HG03460 (cell line): ENCODE data around the gene RNPS1.
"Not testable (repeated sequence)": the region's sequence is repeated elsewhere in the genome, so short reads cannot be mapped to it uniquely, and the experiment has no call there.

Experiments
- ATAC-seq: cut with Tn5 transposase; IDR thresholded peaks from one replicate; pipeline ENCODE4 v1.9.1; 2021; ENCODE audit not compliant: unreplicated experiment

RNPS1 gene

GRCh38 chr16:2282866-2283555 is 15.1 kb upstream of the RNPS1 start:
- no peak for ATAC-seq

DNA sequence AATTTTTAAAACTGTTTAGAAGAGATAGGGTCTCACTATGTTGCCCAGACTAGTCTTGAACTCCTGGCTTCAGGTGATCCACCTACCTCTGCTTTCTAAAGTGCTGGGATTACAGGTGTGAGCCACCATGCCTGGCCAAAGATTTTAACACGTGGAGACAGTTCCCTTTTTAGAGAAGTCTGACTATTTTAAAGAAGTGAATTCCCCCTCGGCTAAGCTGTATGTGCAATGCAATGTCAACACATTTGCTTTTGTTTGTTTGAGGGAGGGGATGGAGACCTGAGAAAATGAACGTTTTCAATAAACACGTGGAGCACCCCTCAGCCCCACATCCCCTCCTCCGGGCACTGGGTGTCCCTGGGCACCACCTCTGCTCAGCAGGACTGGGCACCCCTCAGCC is 14.3 kb upstream of the RNPS1 start:
- no peak for ATAC-seq

DNA sequence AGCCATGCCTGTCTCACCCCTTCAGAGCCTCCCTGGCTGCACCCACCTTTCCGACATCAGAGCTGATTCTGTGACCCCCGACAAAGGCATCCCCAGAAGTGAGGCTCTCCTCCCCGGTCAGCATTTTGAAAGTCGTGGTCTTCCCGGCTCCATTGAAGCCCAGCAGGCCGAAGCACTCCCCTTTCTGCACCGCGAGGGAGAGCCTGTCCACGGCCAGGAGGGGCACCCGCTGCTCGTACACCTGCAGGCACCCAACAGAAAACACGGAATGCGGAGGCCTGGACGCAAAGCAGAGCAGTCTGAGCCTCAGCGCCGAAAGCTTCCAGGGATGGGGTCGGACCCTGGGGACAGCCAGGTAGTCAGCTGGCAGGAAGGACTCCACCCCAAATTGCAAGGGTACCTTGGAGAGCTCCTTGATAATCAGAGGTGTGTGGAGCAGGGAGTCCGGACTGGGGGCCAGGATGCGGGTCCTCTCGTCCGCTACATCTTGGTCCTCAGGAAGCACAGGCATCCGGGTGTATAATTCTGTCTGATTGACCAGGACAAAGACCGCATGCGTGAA is 13.1 kb upstream of the RNPS1 start:
- ATAC-seq: no peak

GRCh38 chr16:2280461-2280860 is 12.5 kb upstream of the RNPS1 start:
- ATAC-seq: no peak

- no peak for ATAC-seq
Observed at GRCh38 chr16:2278956-2279800, 11.3 kb upstream of the RNPS1 start.

- ATAC-seq: no peak
Observed at GRCh38 chr16:2278272-2278608, 10.3 kb upstream of the RNPS1 start.

DNA sequence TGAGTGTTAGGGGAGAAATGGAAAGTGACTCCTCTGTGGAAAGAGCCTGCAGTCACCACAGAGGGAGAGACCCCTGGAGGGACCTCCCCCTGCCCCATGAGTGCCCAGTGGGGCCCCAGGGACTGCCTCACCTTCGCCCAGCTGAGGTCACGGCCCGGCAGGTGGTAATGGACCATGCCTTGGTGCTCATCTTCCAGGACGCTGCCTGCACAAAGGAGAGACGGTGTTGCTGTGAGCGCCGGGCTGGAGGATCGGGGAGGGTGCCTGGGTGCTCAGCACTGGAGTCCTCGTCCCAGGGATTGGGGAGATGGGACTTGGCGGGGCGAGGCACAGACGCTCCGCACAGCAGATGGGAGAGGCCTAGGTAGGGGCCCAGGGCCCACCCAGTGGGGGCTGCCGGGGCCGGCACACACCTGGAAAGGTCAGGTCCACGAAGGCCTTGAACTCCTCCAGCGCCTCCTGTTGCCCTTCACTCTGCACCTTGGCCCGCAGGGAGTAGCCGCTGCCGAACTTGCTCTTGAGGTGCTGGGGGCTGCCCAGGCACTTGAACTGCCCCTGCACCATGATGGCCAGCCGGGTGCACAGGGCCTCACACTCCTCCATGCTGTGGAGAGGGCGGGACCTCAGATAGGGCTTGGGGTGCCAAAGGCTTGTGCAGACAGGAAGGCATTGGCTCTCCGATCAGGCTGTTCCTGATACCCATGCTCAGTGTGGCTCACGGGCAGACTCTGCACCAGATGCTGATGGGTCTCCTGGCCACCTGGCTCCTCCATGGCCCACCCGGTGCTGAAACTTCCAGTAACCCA is 9.7 kb upstream of the RNPS1 start:
- no peak for ATAC-seq

GRCh38 chr16:2276368-2277195 is 8.7 kb upstream of the RNPS1 start:
- ATAC-seq: no peak

DNA sequence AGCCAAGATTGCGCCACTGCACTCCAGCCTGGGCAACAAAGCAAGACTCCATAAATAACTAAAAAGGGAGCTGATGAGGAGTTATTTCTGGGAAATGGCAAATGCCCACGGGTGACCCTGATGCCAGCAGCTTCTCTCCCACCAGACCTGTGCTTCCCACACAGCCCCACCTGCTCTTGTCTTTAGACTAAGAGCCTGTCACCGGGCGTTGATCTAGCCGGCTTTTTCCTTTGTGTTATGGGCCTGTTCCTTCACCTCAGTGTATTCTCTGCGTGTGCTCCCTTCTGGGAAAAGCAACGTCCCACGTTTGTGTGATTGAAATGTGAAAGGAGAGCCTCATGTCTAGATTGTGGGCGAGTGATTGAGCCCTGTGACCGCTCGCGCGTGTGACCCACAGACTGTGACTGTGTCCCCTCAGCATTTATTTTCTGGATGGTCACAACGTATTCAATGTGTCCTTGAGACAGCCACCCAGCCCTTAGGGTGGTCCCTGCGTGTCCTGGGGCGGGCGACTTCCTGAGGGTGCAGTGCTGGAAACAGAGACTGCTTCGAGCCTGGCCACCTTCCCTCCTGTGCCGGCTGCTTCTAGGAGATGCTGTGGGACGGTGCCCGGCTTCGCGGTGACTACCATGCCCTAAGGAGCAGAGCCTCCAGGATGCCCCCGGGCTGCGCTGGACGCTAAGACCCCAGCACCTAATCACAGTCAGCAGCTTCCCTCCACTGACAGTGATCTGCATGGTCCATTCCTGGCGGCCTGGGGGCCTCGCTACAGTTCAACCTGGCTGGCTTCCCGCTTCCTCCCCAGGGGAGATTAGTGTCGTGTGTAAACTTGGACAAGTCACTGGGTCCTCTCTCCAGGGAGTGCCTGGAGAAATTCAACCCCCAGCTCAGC is 7.8 kb upstream of the RNPS1 start:
- ATAC-seq: no peak

DNA sequence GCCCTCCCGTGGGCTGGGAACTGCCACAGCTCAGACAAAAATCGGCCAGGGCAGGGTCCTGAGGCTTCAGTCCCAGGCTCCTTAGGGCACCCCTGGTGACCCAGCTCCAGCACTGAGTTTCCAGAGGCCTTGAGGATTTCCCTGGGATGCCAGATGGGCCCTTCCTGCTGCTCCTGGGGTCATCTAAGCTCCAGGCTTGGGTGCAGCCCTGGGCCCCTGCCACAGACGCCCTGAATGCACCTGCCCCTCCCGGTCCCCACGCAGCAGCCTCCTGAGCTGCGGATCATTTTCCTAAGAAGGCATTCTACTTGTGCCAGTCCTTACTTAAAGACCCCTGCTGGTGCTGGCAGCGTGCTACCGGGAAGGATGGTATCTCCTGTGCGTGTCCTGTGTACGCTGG is 6.0 kb upstream of the RNPS1 start:
- no peak for ATAC-seq

- no peak for ATAC-seq
Observed at GRCh38 chr16:2273484-2273883, 5.6 kb upstream of the RNPS1 start.

DNA sequence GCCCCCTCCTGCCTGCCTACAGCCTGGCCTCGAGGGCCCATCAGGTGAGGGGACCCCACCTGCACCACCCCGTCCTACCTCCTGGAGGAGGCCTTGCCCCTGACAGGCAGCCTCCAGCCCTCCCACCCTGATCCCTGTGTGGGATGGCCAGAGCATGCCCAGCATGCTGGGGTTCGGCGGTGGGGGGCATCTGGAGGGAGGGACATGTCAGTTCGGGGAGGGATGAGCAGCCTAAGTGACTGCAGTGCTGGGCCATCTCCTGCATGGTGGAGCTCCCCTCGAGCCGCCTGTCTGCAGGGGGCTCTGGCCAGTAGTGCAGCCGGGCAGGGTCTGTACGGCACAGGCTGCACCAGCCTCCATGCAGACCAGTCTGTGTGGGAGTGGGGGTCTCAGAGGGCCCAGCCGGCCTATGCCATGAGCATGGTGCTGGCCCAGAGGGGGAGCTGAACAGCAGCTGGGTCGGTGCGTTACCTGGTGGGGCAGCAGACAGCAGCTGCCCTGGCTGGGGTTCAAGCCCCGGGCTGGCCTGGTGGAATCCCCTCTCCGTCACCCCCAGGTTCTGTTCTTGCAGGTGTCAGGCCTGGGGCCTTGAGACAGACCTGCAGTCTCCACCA is 4.0 kb upstream of the RNPS1 start:
- ATAC-seq: no peak

DNA sequence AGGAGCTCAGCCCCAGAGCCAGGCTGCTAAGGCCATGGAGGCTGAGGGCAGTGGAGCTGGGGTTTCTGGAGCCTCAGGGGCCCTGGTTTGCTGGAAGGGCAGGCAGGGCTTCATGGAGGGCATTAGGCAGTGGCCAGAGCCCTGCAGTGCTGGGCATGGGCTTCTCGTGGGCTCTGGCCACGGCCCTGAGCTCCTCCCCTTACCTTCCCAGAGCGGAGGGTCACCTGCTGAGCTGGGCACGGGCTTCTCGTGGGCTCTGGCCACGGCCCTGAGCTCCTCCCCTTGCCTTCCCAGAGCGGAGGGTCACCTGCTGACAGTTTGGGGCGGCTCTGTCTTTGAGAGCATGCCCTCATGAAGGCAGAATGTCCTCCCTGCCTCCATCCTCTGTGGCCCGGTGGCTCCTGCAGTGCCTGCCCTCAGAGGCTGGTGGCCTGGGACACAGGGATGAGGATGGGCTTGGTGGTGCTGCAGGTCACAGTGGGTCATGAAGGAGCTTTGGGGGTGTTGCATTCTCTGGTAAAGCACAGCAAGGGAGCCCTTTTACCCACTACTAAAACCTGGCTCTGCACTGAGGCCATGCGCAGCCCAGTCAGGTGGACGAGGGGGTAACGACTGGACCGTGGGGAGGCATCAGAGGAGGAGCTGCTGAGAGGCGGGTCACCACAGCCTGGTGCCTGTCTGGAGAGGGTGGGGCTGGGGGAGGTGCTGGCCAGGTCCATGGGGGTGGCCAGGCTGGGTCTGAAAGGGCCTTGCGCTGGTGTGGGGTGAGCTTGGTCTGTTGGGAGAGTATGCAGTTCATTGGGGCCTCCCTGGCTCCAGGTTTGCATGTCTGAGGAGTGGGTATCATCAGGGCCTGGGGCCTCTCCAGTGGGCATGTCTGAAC is 2.9 kb upstream of the RNPS1 start:
- ATAC-seq: no peak

- ATAC-seq: no peak
Observed at GRCh38 chr16:2270070-2270462, 2.1 kb upstream of the RNPS1 start.

GRCh38 chr16:2267505-2267912 is 417 bp downstream of the RNPS1 start:
- ATAC-seq: peak; percentile 57

GRCh38 chr16:2266887-2267286 is 1.0 kb downstream of the RNPS1 start:
- not testable (repeated sequence) for ATAC-seq

DNA sequence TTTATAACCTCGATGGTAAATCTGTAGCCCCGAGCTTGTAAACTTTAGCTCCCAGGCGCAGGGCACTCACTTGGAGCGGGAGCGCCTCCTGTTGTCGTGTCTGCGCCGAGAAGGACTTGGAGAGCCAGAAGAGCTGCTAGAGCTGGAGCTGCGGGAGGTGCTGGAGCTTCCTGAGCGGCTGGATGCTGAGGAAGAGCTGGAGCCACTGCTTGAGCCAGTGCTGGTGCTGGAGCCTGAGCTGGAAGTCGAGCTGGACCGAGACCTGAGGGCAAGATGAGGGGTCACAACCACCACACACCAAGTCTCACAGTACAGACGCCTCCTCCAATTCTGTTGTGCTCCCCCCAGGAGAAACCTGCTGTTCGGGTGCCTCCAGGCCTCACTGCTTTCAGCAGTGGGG is 4.9 kb downstream of the RNPS1 start:
- not testable (repeated sequence) for ATAC-seq

DNA sequence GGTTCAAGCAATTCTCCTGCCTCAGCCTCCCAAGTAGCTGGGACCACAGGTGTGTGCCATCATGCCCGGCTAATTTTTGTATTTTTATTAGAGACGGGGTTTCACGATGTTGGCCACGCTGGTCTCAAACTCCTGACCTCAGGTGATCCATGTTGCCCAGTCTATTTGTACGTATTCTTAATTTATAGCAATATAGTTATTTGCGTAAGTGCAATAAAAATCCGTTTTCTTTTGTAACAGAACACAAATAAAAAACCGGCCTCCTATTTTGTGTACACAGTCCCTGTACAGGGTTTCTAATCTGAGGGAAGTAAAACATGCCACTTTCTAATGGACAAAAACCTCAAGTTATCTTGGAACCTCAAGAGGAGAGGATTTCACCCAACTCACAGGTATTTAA is 7.7 kb downstream of the RNPS1 start:
- ATAC-seq: no peak
